Amniotic stem cell (primary cell): ENCODE data around the gene NFIB.

Experiments
- DNase-seq: peaks from one replicate; lab custom pipeline; 2025; lab: John Stamatoyannopoulos, UW

Gene NFIB

DNA sequence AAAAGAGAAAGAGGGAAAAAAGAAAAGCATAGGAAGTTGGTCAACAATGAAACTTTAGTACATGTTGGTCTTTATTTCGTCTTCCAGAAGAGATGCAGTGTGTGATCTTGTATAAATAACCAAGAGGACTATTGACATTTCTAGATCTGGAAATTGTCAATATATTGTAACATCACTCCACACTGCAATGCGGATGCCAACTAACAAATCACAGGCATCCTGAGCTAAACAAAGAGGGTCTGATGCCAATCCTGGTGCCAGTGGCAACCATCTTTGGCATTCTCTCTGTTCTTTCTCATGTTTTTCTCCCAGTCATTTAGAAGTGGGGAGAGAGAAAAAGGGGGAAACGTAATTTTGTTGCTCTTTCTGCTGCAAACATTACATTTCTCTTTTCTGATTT is 9.7 kb downstream of the NFIB start:
- DNase-seq = no peak

DNA sequence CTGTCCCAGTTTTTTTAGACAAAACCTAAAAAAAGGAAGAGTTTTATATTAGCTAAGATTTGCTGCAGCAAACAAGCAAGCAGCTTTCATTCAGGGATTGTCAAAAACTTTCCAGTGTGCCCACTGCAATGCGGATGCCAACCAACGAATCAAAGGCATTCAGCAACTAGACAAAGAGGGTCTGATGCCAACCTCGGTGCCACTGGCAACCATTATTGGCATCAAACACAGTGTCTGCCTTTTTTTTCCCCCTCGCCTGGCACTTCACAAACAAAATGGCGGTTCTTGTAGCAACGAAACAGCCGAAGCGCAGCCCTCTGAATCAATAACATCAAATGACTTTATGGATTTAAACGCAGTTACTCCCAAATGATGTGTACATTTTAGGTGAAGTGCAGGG is 10.4 kb downstream of the NFIB start:
- no peak for DNase-seq

DNA sequence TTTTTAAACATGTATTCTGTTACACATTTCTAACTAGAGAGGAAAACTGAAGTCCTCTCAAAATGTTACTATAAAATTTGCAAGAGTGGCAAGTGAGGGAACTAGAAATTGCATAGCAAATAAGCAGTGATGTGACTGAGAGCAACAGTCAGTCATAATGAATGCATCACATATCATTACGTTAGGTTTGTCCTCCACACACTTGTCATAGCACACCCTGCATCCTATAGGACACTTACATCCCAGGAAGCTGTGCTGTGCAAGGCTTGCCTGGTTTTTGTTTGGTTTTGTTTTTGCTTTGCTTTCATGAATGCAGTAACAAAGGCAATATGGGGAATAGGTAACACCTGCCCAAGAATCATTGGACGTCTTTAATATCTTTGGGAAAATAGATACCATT is 10.8 kb downstream of the NFIB start:
- DNase-seq = no peak

DNA sequence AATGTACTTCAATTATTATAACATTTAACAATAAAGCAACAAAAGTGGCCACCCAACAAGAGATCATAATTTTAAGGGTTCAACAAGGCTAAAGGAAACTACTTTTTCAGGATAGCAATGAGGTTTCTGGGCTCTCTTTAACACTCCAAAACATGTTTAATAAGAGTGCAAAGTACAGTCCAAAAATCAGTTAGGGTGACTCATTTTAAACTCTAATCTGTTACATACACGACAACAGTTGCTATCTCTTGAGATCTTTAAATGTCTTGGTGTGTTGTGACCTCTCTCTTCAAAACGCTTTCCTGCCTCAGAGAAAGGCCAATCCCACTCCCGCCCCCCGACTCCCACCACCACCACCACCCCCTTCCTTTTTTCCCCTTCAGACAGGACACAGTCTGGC is 11.5 kb downstream of the NFIB start:
- DNase-seq = no peak

DNA sequence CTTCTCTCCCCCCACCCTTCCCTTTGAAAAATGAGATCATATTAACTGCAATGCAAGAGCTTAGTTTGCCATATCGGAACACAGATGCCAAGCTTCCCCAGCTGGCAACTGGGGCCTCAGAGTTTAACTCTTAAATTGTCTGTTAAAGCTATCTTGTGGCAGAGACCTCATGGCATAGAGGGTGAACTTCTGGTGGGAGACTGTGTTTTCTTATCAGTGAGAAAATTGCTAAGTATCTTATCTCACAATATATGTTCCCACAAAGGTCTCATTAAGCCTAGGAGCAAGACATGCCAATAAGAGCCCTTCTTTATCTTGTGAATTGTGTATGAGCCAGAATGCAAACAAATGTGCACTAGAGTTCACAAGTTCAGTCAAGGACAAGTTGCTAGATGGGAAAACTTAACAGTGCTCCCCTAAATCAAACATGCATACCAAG is 12.3 kb downstream of the NFIB start:
- DNase-seq = no peak

DNA sequence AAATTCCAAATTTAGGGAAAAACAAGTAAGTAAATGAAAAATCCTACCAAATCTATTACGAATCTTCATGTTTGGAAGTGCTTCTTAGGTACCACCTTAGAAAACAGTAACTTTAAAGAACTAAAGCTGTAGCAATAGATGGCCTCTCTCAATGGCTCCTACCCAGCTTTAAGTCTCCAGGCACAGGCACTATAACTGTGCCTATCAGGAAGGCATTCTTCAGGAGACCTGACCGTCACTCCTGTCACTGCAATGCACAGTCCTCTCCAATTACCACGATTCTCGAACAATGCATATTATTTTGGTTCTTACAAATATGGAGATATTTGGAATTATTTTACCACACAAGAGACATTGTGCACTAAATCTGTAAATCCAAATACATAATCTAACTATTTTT is 12.9 kb downstream of the NFIB start:
- no peak for DNase-seq

DNA sequence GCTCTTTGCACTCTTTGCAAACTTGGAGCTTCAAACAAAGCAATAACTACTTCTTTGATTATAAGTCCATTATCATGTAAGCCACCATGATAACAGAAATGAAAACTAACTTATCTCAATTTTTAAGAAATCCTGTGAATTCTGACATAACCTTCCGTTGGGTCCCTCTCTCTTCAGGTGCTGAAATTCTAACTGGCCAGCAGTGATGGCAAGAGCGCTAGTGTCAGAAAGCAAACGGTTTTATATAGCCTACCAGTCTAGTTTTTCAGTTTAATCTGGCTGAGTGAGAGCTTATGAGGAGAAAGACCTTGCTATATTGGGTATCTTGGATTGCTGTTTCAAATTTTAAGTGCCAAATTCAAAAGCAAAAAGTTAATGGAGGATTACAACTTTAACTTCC is 13.4 kb downstream of the NFIB start:
- no peak for DNase-seq

DNA sequence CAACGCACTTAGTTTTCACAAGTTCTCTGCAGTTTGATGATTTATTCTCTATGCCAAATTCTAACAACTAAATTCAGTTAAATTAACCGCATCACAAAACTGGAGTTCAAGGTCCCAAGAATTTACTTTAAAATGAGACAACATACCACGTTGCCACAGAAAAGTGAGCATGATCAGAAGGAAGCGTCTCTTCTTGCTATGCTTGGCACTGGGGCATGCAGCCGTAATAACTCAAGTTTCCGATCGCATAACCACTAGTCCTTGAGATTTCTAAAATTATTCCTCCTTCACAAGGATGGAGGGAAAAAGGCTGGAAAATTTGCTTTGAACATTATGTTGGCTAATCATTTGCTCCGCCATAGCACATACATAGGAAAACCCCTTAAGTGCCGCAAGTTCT is 13.9 kb downstream of the NFIB start:
- DNase-seq = no peak

DNA sequence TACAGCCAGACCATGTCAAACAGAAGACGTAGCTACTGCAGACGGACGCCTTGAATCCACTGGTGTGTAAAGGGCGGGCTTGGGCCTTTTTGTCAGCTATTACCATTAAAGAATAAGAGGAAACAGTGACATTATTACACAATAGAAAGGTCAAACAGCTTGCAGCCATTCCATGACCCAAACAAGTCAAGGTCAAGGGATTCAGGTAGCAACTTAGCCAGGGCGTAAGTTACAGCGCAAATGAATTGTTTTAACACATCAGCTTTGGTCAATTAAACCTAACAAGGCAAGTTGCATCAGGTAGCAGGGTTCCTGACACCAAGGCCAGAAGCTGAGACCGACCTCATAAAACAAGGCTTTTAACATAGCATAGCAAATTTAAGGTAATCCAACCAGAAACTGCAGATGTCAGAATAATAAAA is 15.3 kb downstream of the NFIB start:
- no peak for DNase-seq

DNA sequence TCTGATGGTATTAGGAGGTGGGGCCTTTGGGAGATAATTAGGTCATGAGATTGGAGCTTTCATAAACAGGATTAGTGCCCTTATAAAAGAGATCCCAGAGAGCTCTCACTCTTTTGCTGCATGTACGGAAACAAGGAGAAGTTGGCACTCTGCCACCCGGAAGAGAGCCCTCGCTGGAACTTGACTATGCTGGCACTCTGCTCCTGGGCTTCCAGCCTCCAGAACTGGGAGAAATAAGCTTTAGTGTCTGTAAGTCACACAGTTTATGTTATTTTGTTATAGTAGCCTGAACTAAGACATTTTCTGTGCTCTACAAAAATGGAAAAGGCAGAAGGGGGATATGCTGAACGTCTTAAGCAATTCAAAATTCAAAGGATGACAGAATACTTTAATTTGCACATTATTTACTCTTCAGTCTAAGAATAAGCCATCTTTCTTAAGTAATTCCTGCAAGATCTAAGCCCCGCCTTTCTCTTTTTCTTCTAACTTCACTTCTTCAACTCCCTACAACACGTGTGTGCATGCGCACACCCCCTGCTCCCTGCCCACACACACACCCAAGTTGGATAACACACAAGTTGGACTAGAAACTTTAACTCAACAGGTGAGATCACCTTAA is 17.3 kb downstream of the NFIB start:
- no peak for DNase-seq

DNA sequence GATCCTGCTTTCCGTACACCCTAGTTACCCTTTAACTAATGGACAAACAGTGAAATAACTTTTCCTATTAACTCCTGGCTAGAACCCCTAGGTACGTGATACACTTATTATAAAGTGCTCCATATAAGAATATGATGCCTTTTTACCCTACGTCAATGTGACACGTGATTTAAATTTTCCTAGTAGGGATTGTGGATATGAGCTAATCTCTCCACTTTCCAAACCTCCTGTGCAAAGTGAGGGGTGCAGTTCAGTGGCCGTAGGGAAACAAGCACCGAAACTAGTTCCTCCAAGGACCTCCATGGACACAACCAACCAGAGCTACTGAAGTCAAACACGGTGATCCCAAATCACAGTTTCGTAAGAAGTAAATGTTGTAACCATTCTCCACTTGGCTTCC is 19.3 kb downstream of the NFIB start:
- no peak for DNase-seq

DNA sequence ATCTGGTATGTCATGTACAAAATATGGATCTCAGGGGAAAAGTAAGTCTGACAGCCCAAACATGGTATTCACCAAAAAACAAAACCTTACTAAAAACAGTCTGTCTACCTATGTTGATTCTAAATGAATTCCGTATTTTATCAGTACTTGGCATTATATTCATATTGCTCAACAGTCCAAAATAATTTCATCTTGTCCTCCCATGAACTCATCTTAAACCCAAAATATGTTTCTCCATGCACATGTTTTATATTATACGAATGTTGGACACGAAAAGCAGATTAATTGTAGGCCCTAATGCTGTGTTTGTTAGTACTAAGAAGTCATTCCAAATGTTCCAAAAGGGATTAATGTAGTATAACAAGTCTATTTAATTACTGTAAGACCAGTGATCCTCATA is 20.1 kb downstream of the NFIB start:
- no peak for DNase-seq

DNA sequence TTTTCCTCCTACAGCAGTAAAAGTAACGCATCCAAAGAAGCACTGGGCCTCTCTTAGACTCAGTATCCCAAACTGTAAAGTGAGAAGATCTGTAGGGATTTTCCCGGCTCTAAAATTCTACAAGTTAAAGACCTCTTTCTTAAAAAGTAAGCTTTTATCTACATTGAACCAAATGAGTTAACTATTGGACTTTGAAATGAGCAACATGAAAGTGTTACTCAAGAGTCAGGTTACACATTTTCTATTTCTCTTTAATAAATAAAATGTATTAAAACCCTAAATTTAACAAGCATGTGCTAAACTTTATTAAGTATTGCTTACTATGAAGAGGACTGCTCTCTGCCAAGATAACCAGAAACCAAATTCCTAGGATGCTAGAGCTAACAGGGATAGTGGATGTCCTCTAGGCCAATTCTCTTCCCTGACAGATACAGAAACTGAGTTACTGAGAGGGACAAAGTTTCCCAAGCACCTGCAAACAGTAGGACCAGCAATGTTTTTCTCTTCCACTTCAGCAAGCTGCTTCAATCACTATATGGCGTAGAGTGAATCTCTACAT is 21.7 kb downstream of the NFIB start:
- no peak for DNase-seq

DNA sequence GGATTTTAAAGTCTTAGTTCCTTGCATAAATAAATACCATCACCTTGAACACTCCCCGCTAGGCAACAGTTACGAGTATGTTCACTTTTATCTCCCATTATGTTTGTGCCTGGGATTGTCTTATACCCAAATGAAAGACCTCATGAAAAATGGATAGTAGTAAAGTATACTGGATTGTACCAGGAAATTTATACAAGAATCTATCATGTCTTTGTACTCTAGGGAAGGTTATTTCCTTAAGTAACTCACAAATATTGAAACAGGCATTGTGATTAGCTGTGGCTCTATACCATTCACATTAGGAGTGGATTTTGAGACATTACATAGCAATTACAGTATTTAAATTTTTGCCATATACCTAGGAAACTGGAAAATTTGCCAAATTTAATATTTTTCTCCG is 24.0 kb downstream of the NFIB start:
- no peak for DNase-seq

DNA sequence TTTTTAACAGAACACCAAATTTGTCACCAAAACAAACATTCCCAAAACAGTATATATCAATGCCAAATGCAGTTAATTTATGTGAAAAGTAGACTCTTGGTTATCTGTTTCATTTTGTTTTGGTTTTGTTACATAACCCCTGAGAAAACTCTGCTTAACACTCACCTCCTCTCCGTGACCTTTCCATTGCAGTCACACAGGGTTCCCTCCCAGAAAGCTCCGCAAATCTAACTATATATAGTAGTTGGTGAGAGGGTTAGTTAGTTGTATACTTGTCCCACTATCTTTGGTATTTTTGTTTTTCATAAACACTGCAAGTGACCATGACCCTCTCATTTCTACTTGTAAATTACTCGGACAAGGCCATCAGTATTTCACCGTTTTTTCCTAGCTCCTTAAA is 25.5 kb downstream of the NFIB start:
- no peak for DNase-seq

DNA sequence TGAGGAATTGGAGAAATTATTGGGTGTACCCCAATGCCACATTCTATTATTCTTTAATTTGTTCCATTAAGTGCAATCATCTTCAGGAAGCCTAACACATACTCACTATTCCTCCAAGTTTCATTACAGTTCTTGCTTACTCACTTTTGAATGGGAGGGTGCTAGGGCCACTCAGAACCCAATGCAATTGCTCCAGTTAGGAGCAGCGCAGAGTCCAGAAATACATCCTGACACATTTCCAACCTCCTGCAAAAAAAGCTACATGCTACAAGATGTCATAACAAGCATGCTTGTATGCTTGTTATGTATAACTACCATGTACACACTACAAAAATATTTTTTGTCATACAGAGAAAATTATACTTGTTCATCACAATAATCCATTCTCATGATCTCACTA is 27.8 kb downstream of the NFIB start:
- no peak for DNase-seq

DNA sequence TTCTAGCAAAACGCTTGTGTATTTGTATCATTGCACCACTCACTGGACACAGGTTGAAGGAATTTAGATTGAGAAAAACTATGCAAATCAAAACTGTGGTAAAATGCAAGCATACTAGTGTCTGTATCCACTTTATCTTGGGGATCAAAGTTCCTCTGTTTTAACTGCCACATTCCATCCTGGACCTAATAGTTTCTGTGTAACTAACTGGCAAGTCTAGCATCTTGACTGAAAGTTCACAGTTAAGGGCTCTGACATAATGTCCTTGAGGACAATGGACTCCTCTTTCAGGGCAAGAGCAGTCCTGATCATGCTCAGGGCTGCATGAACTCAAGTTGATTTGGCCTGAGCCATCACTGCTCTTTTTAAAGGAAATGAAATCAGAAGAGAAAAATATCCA is 30.7 kb downstream of the NFIB start:
- DNase-seq = no peak

DNA sequence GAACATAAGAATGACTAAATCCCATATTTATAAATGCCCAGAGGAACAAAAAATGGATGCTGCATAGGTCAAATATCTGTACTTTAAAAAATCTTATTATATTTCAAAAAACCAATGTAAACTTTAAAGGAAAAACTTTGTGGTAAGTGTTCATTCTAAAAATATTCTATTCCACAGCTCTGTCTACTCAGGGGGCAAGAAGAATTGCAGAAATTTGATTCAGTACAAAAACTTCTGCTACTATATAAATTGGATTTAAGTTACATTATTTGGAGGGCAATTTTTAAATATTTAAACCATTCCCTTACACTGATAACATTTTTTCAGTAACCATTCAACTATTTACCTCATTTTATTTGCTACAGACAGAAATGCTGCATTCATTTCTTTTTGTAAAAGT is 32.1 kb downstream of the NFIB start:
- DNase-seq = no peak

DNA sequence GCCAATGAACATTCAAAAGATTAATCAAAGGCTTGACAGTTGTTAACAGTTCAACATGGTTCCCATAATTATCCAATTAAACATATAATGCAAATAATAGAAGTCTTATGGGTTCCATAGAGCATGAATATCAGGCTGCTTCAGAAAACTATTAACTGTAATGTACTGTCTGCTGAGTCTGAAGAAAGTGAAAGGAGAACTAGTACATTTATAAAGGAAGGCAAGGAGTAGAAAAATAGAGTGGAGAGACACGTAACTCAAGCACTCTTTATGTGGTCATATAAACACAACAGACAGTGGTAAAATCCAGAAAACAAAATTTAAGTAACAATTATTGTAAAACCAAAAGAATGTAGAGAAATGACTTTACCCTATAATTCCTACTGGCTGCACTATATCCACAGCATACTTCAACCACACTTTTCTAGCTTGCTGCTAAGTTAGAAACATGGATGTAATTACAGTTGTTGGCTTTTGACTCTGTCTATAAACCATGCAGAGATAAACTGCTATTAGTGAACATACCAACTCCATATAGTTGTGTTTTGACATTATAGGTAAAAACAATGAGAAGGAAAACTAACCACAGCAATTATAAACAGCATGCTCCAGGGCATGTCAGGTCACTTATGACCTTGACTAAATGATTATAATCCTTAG is 32.7 kb downstream of the NFIB start:
- DNase-seq = no peak

DNA sequence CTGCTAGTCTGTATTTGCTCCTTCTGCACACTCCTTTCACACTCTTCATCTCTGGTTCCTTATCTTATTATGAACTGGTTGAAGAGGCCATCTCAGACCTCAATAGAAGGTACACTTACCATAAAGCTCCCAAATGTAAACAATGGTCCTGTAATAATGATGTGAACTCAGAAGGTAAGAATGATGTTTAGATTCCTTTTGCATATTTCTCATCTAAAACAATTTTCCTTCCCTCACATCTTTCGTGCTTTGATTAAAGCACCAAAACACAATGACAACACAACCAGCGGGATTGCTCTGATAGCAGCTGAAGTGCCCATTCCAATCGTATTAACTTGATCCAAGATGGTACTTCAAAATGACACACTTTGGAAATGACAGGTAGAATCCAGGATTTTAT is 34.3 kb downstream of the NFIB start:
- DNase-seq = no peak

DNA sequence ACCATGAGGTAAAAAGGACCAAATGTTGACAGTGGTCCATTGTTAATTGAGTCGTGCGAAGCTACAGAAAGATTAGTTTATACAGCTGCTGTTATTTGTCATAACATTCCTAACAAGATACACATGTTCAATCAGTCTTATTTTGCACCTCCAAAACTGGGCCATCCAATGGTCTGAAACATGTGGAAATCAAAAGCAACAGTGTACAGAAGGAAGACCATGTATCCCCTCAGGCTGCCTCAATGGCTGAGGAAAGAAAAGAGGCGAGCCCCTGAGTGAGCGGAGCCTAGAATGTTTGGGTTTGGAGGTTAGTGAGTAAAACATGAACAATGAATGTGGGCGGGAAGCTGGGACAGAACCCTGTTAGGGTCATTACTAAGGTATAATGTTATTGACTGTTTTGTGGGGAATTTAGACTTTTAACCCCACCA is 35.6 kb downstream of the NFIB start:
- peak; percentile 30 for DNase-seq

DNA sequence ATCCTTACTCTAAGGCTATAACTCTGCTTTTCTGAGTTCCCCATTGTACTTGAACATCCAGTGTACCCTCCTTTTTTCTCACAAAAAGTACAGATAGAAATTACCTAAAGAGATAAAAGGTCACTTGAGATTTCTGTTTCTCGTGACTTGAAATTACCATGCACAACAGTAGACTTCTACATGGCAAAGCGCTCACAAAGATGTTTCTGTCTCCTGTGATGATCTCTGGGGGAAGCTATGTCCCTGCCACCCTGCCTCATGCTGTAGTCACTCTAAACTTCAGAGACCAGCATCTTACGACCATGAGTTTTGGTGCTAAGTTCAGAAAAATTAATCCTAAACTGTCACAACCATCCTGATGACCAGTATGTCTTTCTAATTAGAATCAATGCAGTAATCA is 36.2 kb downstream of the NFIB start:
- no peak for DNase-seq

DNA sequence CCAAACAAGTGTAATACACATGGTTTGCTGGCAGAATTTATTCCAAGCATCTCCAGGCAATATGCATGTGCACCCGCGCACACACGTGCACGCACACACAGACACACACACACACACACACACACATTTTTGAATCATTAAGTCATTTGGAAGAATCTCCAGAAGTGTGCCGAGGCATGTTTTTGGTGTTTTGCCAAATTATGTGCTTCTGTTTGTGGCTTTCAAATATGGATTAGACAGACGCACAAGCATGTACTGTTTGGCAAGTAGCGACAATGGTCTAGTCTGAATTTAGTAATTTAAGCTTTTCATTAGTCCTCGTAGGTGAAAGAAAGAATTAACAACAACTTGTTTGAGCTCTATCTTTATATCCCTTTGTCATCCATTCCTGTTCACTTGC is 36.7 kb downstream of the NFIB start:
- no peak for DNase-seq

DNA sequence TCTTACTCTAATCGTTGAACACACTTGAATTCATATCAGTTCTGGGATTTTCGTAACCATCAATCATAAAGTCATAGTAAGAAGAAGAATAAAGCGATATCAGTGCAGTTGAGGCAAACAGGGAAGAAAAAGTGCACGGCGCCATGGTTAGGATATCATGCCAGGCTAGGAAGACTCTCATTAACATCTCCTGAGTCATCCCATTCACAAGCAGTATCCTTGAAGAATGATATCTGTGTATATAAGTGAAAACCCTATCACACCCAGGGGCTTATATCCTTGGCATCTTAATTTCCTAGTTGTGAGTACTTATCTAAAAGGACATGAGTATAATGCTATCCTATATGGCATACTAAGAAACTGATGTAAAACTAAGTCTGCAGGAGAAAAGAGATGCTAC is 38.6 kb downstream of the NFIB start:
- DNase-seq = no peak
